ENCODE results near the gene FOXN1.
A peak's percentile ranks its signal among the peaks of the same experiment; 100 is the strongest.
"Not testable (repeated sequence)": the region's sequence is repeated elsewhere in the genome, so short reads cannot be mapped to it uniquely, and the experiment has no call there.

Gene FOXN1, protein sequence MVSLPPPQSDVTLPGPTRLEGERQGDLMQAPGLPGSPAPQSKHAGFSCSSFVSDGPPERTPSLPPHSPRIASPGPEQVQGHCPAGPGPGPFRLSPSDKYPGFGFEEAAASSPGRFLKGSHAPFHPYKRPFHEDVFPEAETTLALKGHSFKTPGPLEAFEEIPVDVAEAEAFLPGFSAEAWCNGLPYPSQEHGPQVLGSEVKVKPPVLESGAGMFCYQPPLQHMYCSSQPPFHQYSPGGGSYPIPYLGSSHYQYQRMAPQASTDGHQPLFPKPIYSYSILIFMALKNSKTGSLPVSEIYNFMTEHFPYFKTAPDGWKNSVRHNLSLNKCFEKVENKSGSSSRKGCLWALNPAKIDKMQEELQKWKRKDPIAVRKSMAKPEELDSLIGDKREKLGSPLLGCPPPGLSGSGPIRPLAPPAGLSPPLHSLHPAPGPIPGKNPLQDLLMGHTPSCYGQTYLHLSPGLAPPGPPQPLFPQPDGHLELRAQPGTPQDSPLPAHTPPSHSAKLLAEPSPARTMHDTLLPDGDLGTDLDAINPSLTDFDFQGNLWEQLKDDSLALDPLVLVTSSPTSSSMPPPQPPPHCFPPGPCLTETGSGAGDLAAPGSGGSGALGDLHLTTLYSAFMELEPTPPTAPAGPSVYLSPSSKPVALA

DNA sequence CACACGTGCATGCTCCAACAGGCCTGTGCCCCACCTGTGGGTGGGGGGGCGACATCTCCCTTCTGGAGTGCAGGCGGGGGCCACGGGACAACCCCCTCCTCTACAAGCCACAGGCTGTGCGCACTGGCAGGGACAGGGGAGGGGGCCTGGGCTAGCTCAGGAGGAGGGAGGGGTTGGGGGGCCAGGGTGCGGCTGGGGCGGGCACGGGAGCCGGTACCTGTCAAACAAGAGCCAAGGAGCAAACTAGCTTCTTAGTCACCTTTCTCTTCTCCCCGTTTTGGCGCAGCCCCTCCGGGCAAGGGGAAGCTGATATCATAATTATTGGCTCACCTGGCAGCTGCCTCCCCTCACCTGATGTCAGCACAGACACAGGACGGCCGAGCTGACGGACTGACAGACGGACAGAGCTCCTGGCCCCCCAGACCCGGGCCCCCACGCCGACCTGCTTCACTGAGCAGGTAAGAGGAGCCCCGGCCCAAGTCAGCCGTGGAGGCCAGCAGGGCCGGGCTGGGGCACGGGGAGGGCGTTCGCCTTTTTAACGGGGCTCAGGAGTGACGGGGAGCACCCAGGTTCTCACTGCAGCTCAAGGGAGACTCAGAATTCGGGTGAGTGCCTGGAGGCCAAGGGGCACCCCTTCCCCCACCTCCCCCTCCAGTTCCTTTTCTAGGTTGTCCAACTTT, at the start of gene FOXN1:
Gene FOXN1, plus strand, starts transcription at position 363 of the 680 bp plus-strand sequence. CDS start 17,622 bp downstream, outside the sequence.
- no peak for DNase-seq

DNA sequence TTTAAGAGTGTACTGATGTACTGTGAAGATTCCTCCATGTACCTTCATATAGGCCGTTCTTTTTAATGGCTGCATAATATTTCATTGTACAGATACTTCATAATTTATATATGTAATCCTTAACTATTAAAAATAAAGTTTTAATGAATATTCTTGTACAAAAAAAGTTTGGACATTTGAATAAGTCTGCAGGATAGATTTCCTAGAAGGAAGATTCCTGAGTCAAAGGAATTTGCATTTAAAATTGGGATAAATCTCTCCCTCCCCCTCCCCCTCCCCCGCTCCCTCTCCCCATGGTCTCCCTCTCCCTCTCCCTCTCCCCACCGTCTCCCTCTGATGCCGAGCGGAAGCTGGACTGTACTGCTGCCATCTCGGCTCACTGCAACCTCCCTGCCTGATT, 48.3 kb upstream of the FOXN1 start:
- no peak for DNase-seq

DNA sequence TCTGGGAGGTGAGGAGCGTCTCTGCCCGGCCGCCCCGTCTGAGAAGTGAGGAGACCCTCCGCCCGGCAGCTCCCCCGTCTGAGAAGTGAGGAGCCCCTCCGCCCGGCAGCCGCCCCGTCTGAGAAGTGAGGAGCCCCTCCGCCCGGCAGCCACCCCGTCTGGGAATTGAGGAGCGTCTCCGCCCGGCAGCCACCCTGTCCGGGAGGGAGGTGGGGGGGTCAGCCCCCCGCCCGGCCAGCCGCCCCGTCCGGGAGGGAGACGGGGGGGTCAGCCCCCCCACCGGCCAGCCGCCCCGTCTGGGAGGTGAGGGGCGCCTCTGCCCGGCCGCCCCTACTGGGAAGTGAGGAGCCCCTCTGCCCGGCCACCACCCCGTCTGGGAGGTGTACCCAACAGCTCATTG, 47.3 kb upstream of the FOXN1 start:
- DNase-seq = not testable (repeated sequence)

DNA sequence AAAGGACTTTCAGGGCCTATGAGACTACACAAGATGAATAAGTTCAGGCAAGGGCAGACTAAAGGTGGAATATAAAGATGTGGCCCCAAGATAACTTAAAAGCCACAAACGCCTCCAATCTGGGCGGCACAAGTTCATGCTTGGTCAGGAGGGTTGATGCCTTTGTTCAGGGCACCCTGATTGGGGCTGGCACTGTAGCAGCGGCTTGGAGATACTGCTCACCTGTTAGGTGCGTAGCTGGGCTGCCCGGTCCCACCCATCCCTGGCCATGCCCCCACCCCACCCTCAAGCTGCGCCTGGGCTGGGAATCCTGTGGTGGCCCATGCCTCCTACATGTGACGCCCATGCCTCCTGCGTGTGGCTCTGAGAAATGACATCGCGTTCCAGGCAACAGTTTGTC, 45.2 kb upstream of the FOXN1 start:
- DNase-seq = no peak

DNA sequence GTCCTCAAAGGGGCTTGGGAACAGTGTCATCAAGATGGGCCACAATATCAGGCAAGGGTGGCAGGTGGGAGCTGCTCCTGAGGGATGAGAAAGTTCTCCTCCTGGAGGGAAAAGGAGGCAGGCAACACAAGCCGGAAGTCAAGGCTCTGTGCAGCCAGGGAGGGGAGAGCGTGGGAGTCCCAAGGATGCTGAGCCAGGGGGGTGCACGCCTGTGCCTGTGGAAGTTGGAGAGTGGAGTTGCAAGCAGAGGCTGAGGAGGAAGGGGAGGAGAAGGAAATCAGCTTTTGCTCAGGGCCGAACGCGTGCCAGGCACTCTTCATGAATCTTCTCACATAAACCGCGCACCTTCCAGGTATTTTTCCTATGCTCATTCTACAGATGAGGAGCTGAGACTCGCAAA, 40.1 kb upstream of the FOXN1 start:
- DNase-seq = no peak

DNA sequence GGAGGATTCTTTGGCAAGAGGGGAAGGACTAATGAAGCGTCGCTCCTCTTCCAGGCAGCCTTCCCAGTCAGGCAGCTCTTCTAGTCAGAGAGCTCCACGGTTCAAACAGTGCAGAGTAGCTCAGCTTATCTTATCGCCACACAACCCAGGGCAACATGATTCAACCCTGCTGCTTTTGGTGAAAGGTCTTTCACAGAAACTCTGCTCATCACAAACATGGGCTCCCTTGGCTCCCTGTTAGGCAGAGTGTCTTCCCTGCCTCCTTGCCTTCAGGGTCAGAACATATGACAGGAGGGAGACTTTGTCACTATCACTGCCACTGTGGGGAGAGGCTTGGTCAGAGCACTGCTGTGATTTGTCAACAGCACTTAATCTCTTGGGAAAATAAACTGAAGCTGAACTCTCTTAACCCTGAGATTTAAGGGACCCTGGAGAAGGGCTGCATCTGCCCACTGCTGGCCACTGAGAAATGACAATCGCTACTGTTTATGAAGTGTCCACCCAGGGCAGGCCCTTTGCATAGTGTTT, 39.6 kb upstream of the FOXN1 start:
- peak in 1 of 3 donors; percentile 12 for DNase-seq

DNA sequence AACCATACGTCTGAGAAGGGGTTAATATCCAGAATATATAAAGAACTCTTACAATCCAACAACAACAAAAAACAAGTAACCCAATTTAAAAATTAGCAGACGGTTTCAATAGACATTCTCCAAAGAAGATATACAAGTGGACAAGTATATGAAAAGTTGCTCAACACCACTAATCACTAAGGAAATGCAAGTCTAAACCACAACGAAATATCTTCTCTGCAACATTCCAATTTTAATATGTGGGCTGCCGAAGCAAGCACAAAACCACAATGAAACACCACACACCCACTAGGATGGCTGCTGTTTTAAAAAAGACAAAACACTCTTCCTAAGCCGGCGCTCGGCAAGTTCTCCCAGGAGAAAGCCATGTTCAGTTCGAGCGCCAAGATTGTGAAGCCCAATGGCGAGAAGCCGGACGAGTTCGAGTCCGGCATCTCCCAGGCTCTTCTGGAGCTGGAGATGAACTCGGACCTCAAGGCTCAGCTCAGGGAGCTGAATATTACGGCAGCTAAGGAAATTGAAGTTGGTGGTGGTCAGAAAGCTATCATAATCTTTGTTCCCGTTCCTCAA, 38.6 kb upstream of the FOXN1 start:
- peak; percentile 43 to 72 (median 58) for DNase-seq

DNA sequence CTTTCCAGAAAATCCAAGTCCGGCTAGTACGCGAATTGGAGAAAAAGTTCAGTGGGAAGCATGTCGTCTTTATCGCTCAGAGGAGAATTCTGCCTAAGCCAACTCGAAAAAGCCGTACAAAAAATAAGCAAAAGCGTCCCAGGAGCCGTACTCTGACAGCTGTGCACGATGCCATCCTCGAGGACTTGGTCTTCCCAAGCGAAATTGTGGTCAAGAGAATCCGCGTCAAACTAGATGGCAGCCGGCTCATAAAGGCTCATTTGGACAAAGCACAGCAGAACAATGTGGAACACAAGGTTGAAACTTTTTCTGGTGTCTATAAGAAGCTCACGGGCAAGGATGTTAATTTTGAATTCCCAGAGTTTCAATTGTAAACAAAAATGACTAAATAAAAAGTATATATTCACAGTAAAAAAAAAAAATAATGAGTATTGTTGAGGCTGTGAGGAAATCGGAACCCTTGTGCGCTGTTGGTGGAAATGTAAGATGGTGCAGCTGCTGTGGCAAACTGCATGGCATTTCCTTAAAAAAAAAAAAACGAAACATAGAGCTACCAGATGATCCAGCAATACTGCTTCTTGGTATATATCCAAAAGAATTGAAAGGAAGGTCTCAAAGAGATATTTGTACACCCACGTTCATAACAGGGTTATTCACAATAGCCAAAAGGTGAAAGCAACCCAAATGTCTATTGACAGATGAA, 38.0 kb upstream of the FOXN1 start:
- DNase-seq = peak in 2 of 3 donors; percentile 13 to 25

DNA sequence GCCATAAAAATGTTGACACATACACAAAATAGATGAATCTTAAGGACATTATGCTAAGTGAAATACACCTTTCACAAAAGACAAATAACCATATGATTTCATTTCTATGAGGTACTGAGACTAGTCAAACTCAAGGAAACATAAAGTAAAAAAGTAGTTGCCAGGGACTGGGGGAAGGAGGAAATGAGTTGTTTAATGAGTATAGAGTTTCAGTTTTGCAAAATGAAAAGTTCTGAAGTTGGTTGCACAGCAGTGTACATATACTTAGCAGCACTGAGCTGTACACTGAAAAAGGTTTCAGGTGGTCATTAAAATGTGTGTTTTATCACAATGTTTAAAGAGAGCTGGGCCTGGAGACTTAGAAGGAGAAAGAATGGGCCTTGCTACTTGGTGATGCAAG, 37.4 kb upstream of the FOXN1 start:
- DNase-seq = peak in 2 of 3 donors; percentile 19 to 39

DNA sequence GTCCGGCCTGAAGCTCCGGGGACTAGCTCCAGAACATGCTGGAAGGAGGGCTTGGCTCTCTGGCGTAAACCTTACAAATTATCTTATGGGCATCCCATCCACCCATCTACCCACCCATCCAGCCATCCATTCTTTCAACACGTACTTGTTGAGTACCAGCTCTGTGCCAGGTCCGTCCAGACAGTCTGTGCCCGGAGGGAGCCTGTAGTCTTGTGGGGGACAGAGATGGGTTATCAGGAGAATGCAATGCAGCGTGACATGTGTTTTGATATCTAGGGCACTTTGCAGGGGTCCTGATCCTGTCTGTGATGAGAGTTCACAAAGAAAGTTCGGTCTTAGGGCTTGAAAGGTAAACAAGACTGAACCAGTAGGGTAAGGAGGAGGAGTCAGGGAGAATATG, 36.8 kb upstream of the FOXN1 start:
- no peak for DNase-seq

DNA sequence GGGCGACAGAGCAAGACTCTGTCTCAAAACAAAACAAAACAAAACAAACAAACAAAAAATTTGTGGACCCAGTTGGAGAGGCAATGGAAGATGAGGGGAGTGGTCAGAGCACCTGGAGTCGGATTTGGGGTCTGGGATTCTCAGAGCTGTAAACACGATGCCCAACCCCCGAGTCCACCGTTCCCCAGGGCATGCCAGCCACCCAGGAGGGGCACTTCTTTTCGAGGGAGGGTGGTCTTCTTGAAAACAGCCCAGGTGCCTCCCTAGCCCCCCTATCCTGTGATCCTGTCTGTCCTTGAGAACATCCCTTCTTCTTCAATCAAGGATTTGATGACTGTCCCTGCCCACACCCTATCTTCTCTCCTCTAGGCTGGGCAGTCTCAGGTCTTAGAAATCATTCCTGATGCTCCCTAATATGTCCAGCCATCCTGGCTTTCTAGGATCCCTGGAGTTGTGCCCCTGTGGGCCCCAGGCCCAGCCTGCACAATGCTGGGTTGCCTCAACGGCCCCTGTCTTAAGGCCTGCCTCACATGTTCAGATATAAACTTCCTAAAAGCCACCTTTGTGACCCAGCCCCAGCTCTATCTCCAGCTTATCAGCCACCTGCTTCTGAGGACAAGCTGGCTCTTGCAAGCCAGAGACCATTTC, 35.8 kb upstream of the FOXN1 start:
- no peak for DNase-seq

DNA sequence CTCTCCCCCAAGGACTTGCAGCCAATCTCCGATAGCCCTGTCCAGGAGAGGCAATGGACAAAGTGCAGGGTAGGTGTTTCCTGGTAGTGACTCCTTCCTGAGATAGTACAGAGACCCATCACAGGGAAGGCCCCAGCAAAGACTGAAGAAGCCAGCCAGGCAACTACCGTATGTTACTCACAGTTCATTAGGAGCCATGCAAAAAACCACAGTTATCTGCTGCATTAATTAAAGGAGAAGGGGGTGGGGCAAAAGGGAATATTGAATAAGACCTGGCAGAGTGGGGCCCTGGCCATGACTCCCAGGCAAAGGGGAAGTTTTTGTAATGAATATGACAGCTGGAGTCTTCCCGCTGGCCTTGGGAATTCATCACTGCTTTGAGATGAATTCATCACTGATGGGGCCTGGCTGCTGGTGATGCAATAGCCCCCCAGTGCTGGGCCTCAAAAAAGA, 35.2 kb upstream of the FOXN1 start:
- DNase-seq = peak; percentile 46 to 52 (median 52)

DNA sequence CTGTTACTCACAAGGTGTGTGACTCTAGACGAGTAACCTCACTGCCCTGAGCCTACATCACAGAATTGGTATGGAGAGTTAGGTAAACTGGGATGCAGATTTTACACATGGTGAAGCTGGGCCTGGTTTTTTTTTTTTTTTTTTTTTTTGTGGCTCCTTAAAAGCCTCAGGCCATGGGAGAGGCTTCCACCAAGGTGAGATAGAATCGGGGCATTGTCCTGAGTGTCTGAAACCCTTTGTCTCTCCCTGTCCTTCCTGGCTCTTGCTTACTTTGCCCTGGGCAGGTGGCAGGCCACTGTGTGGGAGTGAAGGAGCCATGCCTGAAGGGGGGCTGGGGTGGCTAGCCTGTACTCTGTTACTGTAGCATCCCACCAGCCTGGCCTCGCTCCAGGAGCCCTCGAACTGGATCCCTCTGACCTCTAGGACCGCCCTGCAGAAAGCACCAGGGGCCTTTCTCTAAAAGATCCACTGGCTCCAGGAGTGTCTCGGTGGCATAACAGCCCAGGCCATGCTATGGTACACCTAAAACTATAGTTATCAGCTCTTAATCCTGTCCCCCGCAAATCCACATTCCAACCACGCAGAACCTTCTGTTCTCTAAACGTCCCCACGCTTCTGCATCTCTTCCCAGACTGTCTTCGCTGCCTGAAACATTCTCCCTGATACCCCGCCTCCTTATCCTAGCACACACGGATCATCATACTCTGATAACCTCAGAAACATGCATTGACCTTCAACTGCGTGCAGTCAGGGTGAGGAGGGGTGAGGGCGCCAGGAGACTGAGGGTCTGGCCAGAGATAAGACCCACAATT, 34.4 kb upstream of the FOXN1 start:
- no peak for DNase-seq

DNA sequence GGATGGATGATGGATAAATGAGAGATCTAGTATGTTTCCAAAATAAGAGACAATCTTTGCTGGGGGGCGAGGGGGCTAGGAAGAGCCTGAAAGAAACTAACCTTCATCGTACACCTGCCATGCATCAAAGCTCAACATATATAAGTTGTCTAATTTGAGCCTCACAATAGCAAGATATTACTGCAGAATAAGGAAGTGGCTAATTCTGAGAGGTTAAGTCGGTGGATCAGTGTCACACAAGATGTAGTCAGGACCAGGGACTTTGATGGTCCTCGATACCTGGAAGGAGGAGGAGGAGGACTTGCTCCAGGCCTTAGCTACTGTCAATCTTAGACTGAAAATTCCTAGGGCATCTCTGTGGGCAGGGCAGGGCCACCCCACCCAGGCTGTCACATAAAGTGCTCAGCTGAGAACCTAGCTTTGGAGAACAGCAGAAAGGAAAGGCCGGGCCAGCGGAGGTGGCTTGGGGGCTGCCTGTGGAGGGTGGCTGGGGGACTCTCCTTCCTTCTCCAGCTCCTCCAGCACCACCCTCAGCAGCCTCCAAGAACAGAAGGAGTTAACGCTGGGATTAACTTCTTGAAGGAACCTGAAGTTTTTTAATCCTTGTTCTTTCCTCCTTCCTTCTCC, 33.2 kb upstream of the FOXN1 start:
- DNase-seq = no peak

DNA sequence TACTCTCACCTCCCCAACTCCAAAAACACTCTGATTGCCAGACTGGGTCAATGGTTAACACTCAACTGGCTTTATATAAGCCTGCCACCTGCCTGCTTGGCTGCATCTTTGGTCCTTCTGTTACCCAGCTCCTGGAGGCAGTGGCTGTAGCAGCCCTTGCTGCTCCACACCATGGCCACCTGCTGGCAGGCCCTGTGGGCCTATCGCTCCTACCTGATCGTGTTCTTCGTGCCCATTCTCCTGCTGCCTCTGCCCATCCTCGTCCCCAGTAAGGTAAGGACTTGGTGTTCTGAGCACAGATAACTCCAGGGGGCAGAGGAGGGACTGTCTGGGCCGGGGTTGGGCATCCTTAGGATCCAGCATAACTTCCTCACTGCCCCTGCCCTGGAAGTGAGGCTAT, 32.6 kb upstream of the FOXN1 start, which contains the start of gene SLC13A2:
Gene SLC13A2, plus strand, starts transcription at position 103 of the 400 bp plus-strand sequence. Its CDS starts 69 bp downstream, at position 172.
- DNase-seq = no peak

DNA sequence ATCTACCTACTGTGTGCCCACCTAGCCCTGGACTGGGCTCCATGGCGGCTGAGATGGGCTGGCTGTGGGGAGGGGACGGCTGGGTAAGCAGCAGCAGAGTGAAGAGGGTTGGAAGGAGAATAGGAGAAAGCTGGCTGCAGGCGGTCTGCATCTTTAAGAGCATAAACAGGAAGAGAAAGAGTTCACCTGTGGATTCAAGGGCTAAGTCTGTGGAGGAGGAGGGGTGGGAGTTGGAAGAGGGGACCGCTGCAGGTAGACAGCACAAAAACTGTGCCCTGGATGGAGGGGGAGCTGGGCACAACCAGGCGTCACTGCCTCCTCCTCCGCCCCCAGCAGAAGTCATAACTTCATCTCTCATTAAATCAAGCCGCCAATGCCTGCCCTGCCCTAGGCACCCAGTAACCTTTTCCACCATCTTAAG, 32.0 kb upstream of the FOXN1 start:
- no peak for DNase-seq

DNA sequence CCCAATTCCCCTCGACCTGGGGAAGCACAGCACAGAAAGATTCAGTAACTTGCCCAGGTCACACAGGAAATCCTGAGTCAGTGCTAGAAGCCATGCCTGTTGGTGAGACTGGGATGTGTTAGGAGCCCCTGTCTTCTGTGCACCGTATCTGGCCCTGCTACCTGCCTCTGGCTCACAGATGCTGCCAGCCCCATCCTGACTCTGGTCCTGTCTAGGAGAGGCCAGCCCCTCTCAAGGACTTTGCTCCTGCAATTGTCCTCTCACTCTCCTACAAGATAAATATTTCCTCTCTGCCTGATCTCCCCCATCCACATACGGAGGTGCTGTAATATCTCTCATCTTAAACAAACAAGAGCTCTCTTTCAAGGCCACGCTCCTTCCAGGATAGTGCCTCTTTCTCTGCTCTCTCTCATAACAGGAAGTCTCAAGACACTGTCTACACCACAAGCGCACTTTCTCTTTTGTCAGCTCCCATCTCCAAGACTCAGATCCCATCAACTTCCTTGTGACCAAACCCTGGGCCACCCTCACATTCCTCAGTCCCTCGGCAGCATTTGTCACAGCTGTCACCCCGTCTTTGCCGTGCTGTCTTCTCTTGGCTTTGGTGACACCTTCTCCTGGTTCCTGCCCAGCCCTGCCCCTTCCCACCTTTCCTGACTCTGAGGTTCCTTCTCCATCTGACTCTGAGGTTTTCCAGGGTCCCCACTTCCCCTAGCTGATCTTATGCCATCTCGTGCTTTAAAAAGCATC, 30.8 kb upstream of the FOXN1 start:
- DNase-seq = peak; percentile 41 to 58 (median 42)

DNA sequence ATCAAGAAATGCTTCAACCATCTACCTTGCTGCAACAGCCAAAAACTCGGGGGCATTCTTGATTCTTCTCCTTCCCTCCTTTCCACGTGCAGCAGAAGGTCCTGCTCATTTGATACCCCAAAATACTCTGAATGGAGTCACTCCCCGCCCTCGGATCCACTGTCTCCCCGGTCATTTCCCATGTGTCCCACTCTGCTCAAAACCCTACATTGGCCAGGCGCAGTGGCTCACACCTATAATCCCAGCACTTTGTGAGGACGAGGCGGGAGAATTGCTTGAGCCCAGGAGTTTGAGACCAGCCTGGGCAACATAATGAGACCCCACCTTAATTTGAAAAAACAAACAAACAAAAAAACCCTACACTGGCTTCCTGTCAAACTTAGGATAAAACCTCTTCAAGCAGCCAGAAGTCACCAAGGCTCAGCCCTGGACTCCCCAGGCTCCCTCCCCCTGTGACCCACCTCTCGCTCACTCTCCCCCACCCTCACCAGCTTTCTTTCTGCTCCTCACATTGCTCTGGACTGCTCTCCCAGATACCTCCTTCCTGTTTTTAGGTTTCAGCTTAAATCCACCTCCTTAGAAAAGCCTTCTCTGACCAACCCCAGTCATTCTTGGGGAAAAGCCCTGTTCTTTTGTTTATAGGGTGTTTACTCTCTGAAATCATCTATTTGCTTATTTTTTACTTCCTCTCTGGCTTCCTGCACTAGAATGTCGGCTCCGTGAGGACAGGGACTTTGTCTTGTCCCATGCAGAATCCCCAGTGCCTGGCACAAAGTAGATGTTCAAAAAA, 29.9 kb upstream of the FOXN1 start:
- peak; percentile 27 to 59 (median 53) for DNase-seq

DNA sequence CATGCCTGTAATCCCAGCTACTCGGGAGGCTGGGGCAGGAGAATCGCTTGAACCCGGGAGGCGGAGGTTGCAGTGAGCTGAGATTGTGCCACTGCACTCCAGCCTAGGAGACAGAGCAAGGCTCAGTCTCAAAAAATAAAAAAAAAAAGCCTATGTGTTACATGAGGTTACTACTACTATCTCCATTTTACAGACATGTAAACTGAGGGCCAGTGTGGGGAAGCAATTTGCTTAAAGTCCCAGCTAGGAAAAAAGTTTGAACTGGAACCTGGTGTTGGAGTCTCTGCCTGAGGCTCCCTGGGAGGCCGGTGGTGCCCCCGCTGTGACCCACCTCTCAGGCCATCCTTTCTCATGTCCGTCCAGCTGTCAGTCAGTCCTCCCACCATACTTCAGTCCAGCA, 28.2 kb upstream of the FOXN1 start:
- no peak for DNase-seq
